DMS53 treated with DMSO at 0.1 percent for 48 hours (cell line): ENCODE measurements around the gene ZNF277.

Experiments
- DNase-seq: peaks from one replicate; lab custom pipeline; 2025; ENCODE audit not compliant: unreplicated experiment; lab: John Stamatoyannopoulos, UW

Gene ZNF277

DNA sequence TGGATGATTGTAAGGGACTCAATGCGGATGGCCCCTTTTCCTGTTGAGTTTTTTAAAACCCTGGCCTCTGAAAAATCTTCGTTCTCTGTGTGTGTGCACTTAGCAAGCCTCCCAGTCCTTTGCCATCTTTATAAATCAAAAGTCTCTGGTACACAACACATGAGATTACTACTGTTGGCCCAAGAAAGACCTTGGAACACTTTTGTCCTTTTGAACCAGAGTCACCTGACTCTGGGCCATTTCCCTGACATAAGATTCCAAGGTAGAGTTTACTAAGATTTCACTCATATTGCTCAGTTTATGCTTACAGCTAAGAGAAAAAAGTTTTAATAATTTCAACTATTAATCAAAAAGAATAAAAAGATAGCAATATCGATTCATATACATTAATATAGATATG lies 179.0 kb downstream of the ZNF277 start:
- DNase-seq = no peak

DNA sequence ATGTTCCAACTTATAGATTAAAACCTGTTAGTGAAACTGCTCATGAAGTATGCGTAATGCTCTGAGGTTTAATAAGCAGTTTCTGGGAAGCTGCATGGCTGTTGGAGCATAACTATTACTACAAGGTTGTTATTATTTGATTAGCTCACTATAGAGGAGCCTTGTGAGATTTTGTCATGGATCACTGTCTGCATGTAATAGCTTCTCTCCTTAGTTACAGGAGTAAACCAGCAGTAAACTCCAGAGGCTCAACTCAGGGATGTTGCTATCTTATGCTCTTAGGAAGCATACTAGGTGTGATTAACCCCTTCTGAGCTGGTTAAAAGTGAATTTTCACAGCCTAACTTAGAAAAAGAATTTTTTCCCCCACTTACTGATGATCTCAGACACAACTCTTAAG lies 180.1 kb downstream of the ZNF277 start:
- no peak for DNase-seq

DNA sequence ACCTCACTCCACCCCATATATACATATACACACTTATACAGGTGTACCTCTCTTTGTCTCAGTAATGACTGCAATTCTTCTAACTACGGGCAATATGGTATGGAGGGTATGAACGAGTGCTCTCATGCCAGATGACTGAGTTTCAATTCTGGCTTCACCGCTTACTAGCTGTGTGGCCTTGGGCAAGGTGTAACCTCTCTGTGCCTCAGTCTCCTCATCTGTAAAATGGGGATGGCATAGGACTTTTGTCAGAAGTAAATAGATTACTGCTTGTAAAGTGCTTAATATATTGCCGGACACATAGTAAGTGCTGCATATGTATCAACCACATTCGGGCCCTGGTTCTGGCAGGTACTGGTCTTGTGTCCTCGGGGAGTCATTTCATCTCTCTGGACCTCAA lies 183.7 kb downstream of the ZNF277 start:
- no peak for DNase-seq

DNA sequence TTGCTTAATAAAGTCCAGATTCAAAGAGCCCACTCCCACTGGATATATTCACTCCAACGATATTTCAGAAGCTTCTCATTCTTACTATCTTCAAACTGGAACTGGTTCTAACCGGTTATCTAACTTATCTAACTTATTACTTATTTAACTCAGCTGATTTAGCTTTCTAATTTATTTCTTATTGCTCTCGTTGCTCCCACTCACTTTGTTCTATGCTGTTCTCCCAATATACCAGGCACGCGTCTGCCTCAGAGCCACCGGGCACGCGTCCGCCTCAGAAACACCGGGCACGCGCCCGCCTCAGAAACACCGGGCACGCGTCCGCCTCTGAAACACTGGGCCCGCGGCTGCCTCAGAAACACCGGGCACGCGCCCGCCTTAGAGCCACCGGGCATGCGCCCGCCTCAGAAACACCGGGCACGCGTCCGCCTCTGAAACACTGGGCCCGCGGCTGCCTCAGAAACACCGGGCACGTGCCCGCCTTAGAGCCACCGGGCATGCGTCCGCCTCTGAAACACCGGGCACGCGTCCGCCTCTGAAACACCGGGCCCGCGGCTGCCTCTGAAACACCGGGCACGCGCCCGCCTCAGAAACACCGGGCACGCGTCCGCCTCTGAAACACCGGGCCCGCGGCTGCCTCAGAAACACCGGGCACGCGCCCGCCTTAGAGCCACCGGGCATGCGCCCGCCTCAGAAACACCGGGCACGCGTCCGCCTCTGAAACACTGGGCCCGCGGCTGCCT lies 184.8 kb downstream of the ZNF277 start:
- DNase-seq = peak; percentile 42

DNA sequence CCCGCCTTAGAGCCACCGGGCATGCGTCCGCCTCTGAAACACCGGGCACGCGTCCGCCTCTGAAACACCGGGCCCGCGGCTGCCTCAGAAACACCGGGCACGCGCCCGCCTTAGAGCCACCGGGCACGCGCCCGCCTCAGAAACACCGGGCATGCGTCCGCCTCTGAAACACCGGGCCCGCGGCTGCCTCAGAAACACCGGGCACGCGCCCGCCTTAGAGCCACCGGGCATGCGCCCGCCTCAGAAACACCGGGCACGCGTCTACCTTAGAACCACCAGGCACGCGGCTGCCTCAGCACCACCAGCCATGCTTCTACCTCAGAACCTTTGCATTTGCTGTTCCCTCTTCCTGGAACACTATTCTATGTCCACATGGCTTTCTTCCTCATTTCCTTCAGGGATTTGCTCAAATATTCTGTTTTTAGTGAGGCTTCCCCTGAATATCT lies 185.4 kb downstream of the ZNF277 start:
- peak; percentile 83 for DNase-seq
